HepG2 (cell line): Measurements from ENCODE around the gene SLC25A36. TPM values are rescaled to one million over a fixed set of nuclear protein-coding genes. Genes with fewer than 3 reads are reported as not detected.

ENCODE experiments used
- ATAC-seq: fragments of 200-7000 bp; cut with Tn5 transposase; 3 replicates; pipeline ENCODE4 v1.9.1; 2020; ENCODE audit warnings: mild to moderate bottlenecking, moderate library complexity
- BruUV-seq: library from RNA; stranded (reverse); fragments of 400-500 nt; replicated peaks from 2 replicates; lab custom pipeline; 2021; lab: Mats Ljungman, UMichigan
- CTCF ChIA-PET: fragments of 300-600 bp; formaldehyde crosslinking; extraction: SDS; loops from one replicate; lab custom pipeline; 2021; ENCODE audit warnings: low total read pairs, inconsistent platforms, low intra/inter-chr PET ratio; lab: Yijun Ruan, JAX
- POLR2A ChIA-PET: fragments of 350-600 bp; sonication (Branson Sonifier 250); formaldehyde crosslinking; loops from one replicate; lab custom pipeline; 2020; ENCODE audit warnings: antibody characterized with exemption, inconsistent platforms; lab: Yijun Ruan, JAX
- DNase-seq: peaks from one replicate; pipeline ENCODE4 v3.0.0-alpha.2; 2015; ENCODE audit warnings: low spot score
- FAIRE-seq: peaks from 3 replicates; lab custom pipeline; 2011; peaks lifted over from hg19 to GRCh38; lab: Jason Lieb, UNC
- H2AFZ ChIP-seq: one replicate; pipeline ENCODE4 v1.6.1; 2011; ENCODE audit warnings: low read length, inconsistent platforms
- H3K27ac ChIP-seq: fragments of 300-600 bp; 3 replicates; pipeline ENCODE4 v1.8.0; 2011; ENCODE audit warnings: mixed run types, mild to moderate bottlenecking, mixed read lengths, low read length, inconsistent platforms; ENCODE audit not compliant: insufficient read depth; ENCODE audit errors: extremely low read length
- H3K27me3 ChIP-seq, 2 experiments: fragments of 200-600 bp in 1 of 2; 2 replicates in 1 of 2; 3 replicates in 1 of 2; pipeline versions ENCODE4 v1.6.0 to v1.8.0; 2011; ENCODE audit warnings: low read length in 2 of 2, mild to moderate bottlenecking in 2 of 2, moderate library complexity in 2 of 2, inconsistent platforms in 1 of 2; ENCODE audit not compliant: insufficient read depth in 2 of 2, control insufficient read depth in 1 of 2
- H3K36me3 ChIP-seq, 2 experiments: fragments of 200-600 bp in 1 of 2; replicated peaks in 1 of 2; 2 replicates in 1 of 2; 3 replicates in 1 of 2; pipeline versions ENCODE4 v1.5.1 to v1.8.0; 2011; ENCODE audit warnings: low read length in 2 of 2, inconsistent platforms in 1 of 2; ENCODE audit not compliant: insufficient read depth in 2 of 2, control insufficient read depth in 1 of 2
- H3K4me1 ChIP-seq: 2 replicates; pipeline ENCODE4 v1.5.1; 2012; ENCODE audit warnings: low read length, inconsistent platforms; ENCODE audit not compliant: insufficient read depth
- H3K4me2 ChIP-seq: 2 replicates; pipeline ENCODE4 v1.6.0; 2011; ENCODE audit warnings: low read depth, low read length, inconsistent platforms
- H3K4me3 ChIP-seq, 3 experiments: fragments of 200-600 bp in 1 of 3; sonication (generic), shearing (Covaris generic) in 1 of 3; replicated peaks in 1 of 3; 2 replicates each; pipeline ENCODE4 v1.5.1; 2011 to 2016; ENCODE audit warnings: low read length in 3 of 3, inconsistent platforms in 2 of 3, low read depth in 2 of 3, mild to moderate bottlenecking in 2 of 3, control low read depth in 1 of 3, mixed read lengths in 1 of 3; ENCODE audit not compliant: insufficient read depth in 1 of 3
- H3K79me2 ChIP-seq: one replicate; pipeline ENCODE4 v1.6.1; 2011; ENCODE audit warnings: low read length, inconsistent platforms; ENCODE audit not compliant: insufficient read depth
- H3K9ac ChIP-seq: 2 replicates; pipeline ENCODE4 v1.6.0; 2011; ENCODE audit warnings: mild to moderate bottlenecking, low read depth, low read length, inconsistent platforms; ENCODE audit not compliant: insufficient read depth
- H3K9me3 ChIP-seq: 2 replicates; pipeline ENCODE4 v1.5.1; 2012; ENCODE audit warnings: mild to moderate bottlenecking, low read length
- H4K20me1 ChIP-seq: 2 replicates; pipeline ENCODE4 v1.6.0; 2011; ENCODE audit warnings: inconsistent platforms, mild to moderate bottlenecking, low read length, moderate library complexity; ENCODE audit not compliant: insufficient read depth
- ARNT ChIP-seq: fragments of 450-650 bp; IDR thresholded peaks from 2 replicates; pipeline ENCODE4 v1.6.1; 2017
- HMGXB4 ChIP-seq, 2 experiments: sonication (generic) in 1 of 2; formaldehyde crosslinking in 1 of 2; IDR thresholded peaks; 2 replicates each; pipeline versions ENCODE4 v1.4.0 to v1.6.1; 2018 to 2020; ENCODE audit warnings: missing genetic modification reagents in 2 of 2, borderline replicate concordance in 1 of 2, low read depth in 1 of 2, mild to moderate bottlenecking in 1 of 2, missing biosample characterization in 1 of 2
- KDM2A ChIP-seq: sonication (generic); formaldehyde crosslinking; IDR thresholded peaks from 2 replicates; pipeline ENCODE4 v1.4.0; 2020; ENCODE audit warnings: low read depth, missing genetic modification reagents, borderline replicate concordance
- MAFK ChIP-seq, 2 experiments: IDR thresholded peaks in 1 of 2; conservative IDR thresholded peaks in 1 of 2; 2 replicates each; pipeline ENCODE4 v1.6.1; 2011; ENCODE audit warnings: improper control_type of control experiment in 2 of 2, low read length in 2 of 2
- PATZ1 ChIP-seq: sonication (generic); formaldehyde crosslinking; IDR thresholded peaks from 2 replicates; pipeline ENCODE4 v1.4.0; 2020; ENCODE audit warnings: missing genetic modification reagents
- PHF20 ChIP-seq: sonication (generic); formaldehyde crosslinking; IDR thresholded peaks from 2 replicates; pipeline ENCODE4 v1.5.0; 2020; ENCODE audit warnings: mild to moderate bottlenecking, missing genetic modification reagents
- RAD21 ChIP-seq: fragments of 450-650 bp; formaldehyde crosslinking; IDR thresholded peaks from 2 replicates; pipeline ENCODE4 v1.5.0; 2020; ENCODE audit warnings: mild to moderate bottlenecking
- SMC3 ChIP-seq: IDR thresholded peaks from 2 replicates; pipeline ENCODE4 v1.6.1; 2011; ENCODE audit warnings: low read length, improper control_type of control experiment
- STAG1 ChIP-seq: sonication (generic); formaldehyde crosslinking; IDR thresholded peaks from 2 replicates; pipeline ENCODE4 v1.4.0; 2020; ENCODE audit warnings: missing genetic modification reagents
- TRIM24 ChIP-seq: sonication (generic); formaldehyde crosslinking; IDR thresholded peaks from 2 replicates; pipeline ENCODE4 v1.8.0; 2022; ENCODE audit warnings: mild to moderate bottlenecking, missing genetic modification reagents
- XRCC5 ChIP-seq: fragments of 200-400 bp; formaldehyde crosslinking; optimal IDR thresholded peaks from 2 replicates; pipeline ENCODE3; 2017; ENCODE audit warnings: mild to moderate bottlenecking, low read length
- ZNF501 ChIP-seq: sonication (generic); formaldehyde crosslinking; IDR thresholded peaks from 2 replicates; pipeline ENCODE4 v1.5.1; 2020; ENCODE audit warnings: mild to moderate bottlenecking, moderate library complexity, missing genetic modification reagents
- ZNF616 ChIP-seq: sonication (generic); formaldehyde crosslinking; IDR thresholded peaks from 2 replicates; pipeline ENCODE4 v1.5.0; 2020; ENCODE audit warnings: low read depth, mild to moderate bottlenecking, missing genetic modification reagents
- WGBS: methylation state at CpG from one replicate; pipeline ENCODE4 v1.1.6; 2017; ENCODE audit warnings: low lambda C conversion rate; 5-methylcytosine and 5-hydroxymethylcytosine counted together
- in situ Hi-C: cut with HindIII; loops from 2 replicates; pipeline ENCODE4 v1.10.0; 2017; ENCODE audit warnings: low pct_unique_long_range_greater_than_20kb; ENCODE audit not compliant: extremely low pct_ligation_motif_present
- intact Hi-C: fragments of 100-400 bp; cut with micrococcal nuclease; formaldehyde crosslinking; loops from one replicate; pipeline ENCODE4 v1.10.0; 2022; ENCODE audit not compliant: unreplicated experiment
- polyA plus RNA-seq, 8 experiments: library from polyadenylated mRNA; depleted of rRNA in 3 of 8; stranded (reverse) in 7 of 8; unstranded in 1 of 8; fragments of >200 nt; fragmentation: Illumina TruSeq in 4 of 8; extraction: Trizol in 4 of 8; gene quantifications; 2 replicates each; pipeline versions ENCODE4 v1.2.1 to v1.2.3, GENCODE V29; 2011 to 2016; ENCODE audit warnings: low read depth in 4 of 8, missing spikeins in 1 of 8, mixed read lengths in 1 of 8; ENCODE audit not compliant: insufficient read depth in 1 of 8
- total RNA-seq, 5 experiments: library from RNA; depleted of rRNA; stranded (reverse); fragments of >200 nt; fragmentation: Illumina TruSeq; extraction: Trizol; gene quantifications; 2 replicates each; pipeline ENCODE4 v1.2.3, GENCODE V29; 2016; ENCODE audit warnings: low read depth in 1 of 5
- TF ChIP-seq, protein P1 (sequence below): sonication (generic); formaldehyde crosslinking; IDR thresholded peaks from 2 replicates; pipeline ENCODE4 v1.5.0; 2020; ENCODE audit warnings: mild to moderate bottlenecking, missing genetic modification reagents, moderate library complexity

Gene SLC25A36
- total and polyA plus RNA-seq, 2 of the 13 experiments (the other 11 are each of a cell fraction or from before 2014, with no cell fraction given) = 30.6 to 85.6 TPM

DNA sequence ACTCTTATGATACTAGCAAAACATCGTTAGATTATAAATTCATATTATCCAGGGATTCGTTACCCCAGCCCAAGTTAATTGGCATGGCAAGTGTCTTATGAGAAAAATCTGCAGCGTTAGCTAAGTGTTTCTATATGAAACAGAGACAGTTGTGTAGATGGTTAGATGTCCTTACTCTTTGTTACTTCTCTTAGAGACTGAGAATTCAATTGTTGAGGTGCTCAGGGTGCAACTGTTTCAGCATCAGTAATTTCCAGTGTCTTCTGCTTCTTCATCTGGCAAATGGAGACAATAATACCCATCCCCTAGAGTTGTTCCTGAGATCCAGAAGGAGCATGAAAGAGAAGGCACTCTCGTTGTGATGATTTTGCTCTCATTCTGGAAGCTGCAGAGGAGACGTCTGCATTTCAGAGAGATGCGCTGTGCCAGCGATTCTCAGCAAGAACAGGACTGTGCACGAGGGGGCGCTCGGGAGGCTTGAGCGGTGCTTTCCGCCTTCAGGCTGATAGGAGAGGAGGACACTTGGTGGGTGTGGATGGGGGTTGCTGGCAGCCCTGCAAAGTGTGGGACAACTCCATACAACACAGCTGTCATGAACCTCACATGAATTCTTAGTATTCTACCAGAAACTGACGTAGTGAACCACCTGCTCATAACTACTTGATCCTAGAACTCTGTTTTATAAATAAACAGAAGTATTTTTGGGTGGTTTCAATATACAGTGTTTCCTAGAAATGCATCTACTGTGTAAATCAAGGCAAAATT is 69.8 kb downstream of the SLC25A36 start:
- ChIA-PET CTCF (interaction anchor here (3.7 kb wide), 1 partner anchor 181 kb away, joined by 41 read pairs; no protein-coding TSS in a partner anchor), POLR2A (no interaction called here)
- intact Hi-C loops (loop anchor here (1.0 kb wide), 2 partner anchors 95 to 181 kb away; no protein-coding TSS in a partner anchor), in situ Hi-C loops (no loop called here)
- no TSS peak for BruUV-seq
- Histone ChIP-seq H2AFZ (no peak overlapping the region), H3K4me3 (no peak overlapping the region), H3K36me3 (no peaks in the 10 kb centered on the region), H3K27ac (no peak overlapping the region), H3K79me2 (no peaks in the 10 kb centered on the region), H3K9ac (no peak overlapping the region), H3K9me3 (no peaks in the 10 kb centered on the region), H3K4me1 (no peaks in the 10 kb centered on the region), H3K27me3 (peaks cover 0 to 8% of the 10 kb centered on the region in 2 experiments; a peak in 2 of 5 replicates), H3K4me2 (no peak overlapping the region), H4K20me1 (no peaks in the 10 kb centered on the region)
- DNase-seq = peak; percentile 45
- peak; percentile 99 for ATAC-seq
- TF ChIP-seq SMC3 = peak; percentile 64
- TF ChIP-seq TRIM24 (CRISPR knock-in tag) = no peak
- TF ChIP-seq, protein P1, sequence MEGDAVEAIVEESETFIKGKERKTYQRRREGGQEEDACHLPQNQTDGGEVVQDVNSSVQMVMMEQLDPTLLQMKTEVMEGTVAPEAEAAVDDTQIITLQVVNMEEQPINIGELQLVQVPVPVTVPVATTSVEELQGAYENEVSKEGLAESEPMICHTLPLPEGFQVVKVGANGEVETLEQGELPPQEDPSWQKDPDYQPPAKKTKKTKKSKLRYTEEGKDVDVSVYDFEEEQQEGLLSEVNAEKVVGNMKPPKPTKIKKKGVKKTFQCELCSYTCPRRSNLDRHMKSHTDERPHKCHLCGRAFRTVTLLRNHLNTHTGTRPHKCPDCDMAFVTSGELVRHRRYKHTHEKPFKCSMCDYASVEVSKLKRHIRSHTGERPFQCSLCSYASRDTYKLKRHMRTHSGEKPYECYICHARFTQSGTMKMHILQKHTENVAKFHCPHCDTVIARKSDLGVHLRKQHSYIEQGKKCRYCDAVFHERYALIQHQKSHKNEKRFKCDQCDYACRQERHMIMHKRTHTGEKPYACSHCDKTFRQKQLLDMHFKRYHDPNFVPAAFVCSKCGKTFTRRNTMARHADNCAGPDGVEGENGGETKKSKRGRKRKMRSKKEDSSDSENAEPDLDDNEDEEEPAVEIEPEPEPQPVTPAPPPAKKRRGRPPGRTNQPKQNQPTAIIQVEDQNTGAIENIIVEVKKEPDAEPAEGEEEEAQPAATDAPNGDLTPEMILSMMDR (CRISPR knock-in tag) = peak; percentile 90
- peak; percentile 78 for TF ChIP-seq STAG1 (CRISPR knock-in tag)
- peak in 1 of 2 experiments; percentile 35; a peak in 1 of 4 replicates for TF ChIP-seq MAFK (conservative IDR thresholded peaks at IDR 0.05 in 1 of 2, IDR thresholded peaks at IDR 0.05 in 1 of 2; ENCODE audit: low read length in 2 of 2)
- no peak for TF ChIP-seq ZNF616
- peak; percentile 57; the same call in 1 of the 2 replicates for TF ChIP-seq RAD21 (CRISPR knock-in tag)
- peak in 1 of 2 experiments; percentile 32; a peak in 1 of 4 replicates for TF ChIP-seq HMGXB4 (CRISPR knock-in tag; IDR thresholded peaks at IDR 0.05; ENCODE audit: borderline replicate concordance in 1 of 2, low read depth in 1 of 2)
- TF ChIP-seq ARNT = no peak
- TF ChIP-seq XRCC5 = peak; percentile 75
- no peak for TF ChIP-seq PHF20 (CRISPR knock-in tag)
- 0 out of 2 replicates have a peak, but pooled peaks have one; percentile 19 for TF ChIP-seq ZNF501
- peak; percentile 38; the same call in 1 of the 2 replicates for TF ChIP-seq KDM2A
- TF ChIP-seq PATZ1 (CRISPR knock-in tag) = 0 out of 2 replicates have a peak, but pooled peaks have one; percentile 13
- 33% methylated on average over 7 of the region's 13 CpGs for WGBS
- FAIRE-seq = peak; percentile 56
